DND-41 (cell line): ENCODE data around the gene HTR3D.

Experiments used
- ATAC-seq: fragments of 200-7000 bp; cut with Tn5 transposase; 3 replicates; pipeline ENCODE4 v1.9.1; 2021; ENCODE audit warnings: low read depth; ENCODE audit not compliant: insufficient read depth
- DNase-seq: peaks from one replicate; pipeline ENCODE4 v3.0.0-alpha.2; 2020
- H2AFZ ChIP-seq: 2 replicates; pipeline ENCODE4 v1.6.0; 2012; ENCODE audit warnings: low read depth, low read length
- H3K27ac ChIP-seq: 2 replicates; pipeline ENCODE4 v1.5.1; 2012; ENCODE audit warnings: low read length, inconsistent platforms
- H3K27me3 ChIP-seq: fragments of 200-600 bp; sonication (generic); 2 replicates; pipeline ENCODE4 v1.6.0; 2012; ENCODE audit warnings: low read length, mild to moderate bottlenecking, inconsistent platforms; ENCODE audit not compliant: insufficient read depth, poor library complexity
- H3K36me3 ChIP-seq: 2 replicates; pipeline ENCODE4 v1.5.1; 2012; ENCODE audit warnings: low read length, inconsistent platforms; ENCODE audit not compliant: insufficient read depth
- H3K4me1 ChIP-seq: 2 replicates; pipeline ENCODE4 v1.5.1; 2012; ENCODE audit warnings: mild to moderate bottlenecking, low read length; ENCODE audit not compliant: insufficient read depth
- H3K4me2 ChIP-seq: 2 replicates; pipeline ENCODE4 v1.6.0; 2012; ENCODE audit warnings: mild to moderate bottlenecking, moderate library complexity, low read length, inconsistent platforms; ENCODE audit not compliant: insufficient read depth
- H3K4me3 ChIP-seq, 2 experiments: fragments of 200-600 bp in 1 of 2; shearing (Covaris generic) in 1 of 2; 2 replicates each; pipeline ENCODE4 v1.5.1; 2012 to 2016; ENCODE audit warnings: inconsistent platforms in 2 of 2, low read length in 2 of 2, mild to moderate bottlenecking in 2 of 2, low read depth in 1 of 2, moderate library complexity in 1 of 2
- H3K79me2 ChIP-seq: 2 replicates; pipeline ENCODE4 v1.6.0; 2012; ENCODE audit warnings: low read length, inconsistent platforms; ENCODE audit not compliant: insufficient read depth
- H3K9ac ChIP-seq: 2 replicates; pipeline ENCODE4 v1.6.0; 2012; ENCODE audit warnings: low read depth, mild to moderate bottlenecking, inconsistent platforms, low read length, moderate library complexity
- H3K9me3 ChIP-seq: 2 replicates; pipeline ENCODE4 v1.5.1; 2012; ENCODE audit warnings: low read length, moderate library complexity, mild to moderate bottlenecking, inconsistent platforms; ENCODE audit not compliant: insufficient read depth, severe bottlenecking
- H4K20me1 ChIP-seq: 2 replicates; pipeline ENCODE4 v1.6.0; 2012; ENCODE audit warnings: low read length; ENCODE audit not compliant: insufficient read depth
- EZH2 ChIP-seq: IDR thresholded peaks from 3 replicates; pipeline ENCODE4 v1.6.1; 2012; ENCODE audit warnings: borderline replicate concordance, low read depth, mild to moderate bottlenecking, moderate library complexity, low read length, inconsistent platforms; ENCODE audit not compliant: severe bottlenecking
- TF ChIP-seq, protein P1 (sequence below): IDR thresholded peaks from 2 replicates; pipeline ENCODE4 v1.5.1; 2012; ENCODE audit warnings: borderline replicate concordance, low read length, moderate library complexity, mild to moderate bottlenecking; ENCODE audit not compliant: poor library complexity, severe bottlenecking; ENCODE audit errors: extremely low read depth

The HTR3D gene

DNA sequence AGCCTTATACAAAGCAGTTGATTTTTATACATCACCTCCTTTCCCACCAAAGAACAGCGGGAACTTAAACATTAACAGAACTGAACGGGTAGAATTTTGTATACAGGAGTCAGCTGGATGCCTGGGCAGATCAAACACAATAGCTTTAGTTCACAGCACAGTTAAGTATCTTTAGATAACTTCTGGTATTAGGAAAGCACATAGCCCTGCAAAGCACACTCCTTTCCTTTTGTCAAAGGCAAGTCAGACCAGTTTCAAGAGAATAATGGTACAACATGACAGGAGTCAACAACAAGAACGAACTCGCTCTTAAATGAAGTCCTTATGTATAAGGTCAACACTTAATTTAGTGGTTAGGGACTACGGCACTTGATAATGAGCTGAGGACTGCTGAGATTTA lies 40.1 kb upstream of the HTR3D start:
- Histone ChIP-seq H3K9me3 (no peaks in the 10 kb centered on the region), H3K79me2 (no peaks in the 10 kb centered on the region), H2AFZ (no peak overlapping the region), H3K9ac (no peak overlapping the region), H3K27ac (no peak overlapping the region), H4K20me1 (no peaks in the 10 kb centered on the region), H3K4me3 (no peak overlapping the region), H3K4me2 (no peak overlapping the region), H3K36me3 (peaks cover 26% of the 10 kb centered on the region), H3K27me3 (no peaks in the 10 kb centered on the region), H3K4me1 (no peaks in the 10 kb centered on the region)
- ATAC-seq (no peak), DNase-seq (no peak)
- no peak for TF ChIP-seq EZH2
- TF ChIP-seq, protein P1, sequence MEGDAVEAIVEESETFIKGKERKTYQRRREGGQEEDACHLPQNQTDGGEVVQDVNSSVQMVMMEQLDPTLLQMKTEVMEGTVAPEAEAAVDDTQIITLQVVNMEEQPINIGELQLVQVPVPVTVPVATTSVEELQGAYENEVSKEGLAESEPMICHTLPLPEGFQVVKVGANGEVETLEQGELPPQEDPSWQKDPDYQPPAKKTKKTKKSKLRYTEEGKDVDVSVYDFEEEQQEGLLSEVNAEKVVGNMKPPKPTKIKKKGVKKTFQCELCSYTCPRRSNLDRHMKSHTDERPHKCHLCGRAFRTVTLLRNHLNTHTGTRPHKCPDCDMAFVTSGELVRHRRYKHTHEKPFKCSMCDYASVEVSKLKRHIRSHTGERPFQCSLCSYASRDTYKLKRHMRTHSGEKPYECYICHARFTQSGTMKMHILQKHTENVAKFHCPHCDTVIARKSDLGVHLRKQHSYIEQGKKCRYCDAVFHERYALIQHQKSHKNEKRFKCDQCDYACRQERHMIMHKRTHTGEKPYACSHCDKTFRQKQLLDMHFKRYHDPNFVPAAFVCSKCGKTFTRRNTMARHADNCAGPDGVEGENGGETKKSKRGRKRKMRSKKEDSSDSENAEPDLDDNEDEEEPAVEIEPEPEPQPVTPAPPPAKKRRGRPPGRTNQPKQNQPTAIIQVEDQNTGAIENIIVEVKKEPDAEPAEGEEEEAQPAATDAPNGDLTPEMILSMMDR = no peak

DNA sequence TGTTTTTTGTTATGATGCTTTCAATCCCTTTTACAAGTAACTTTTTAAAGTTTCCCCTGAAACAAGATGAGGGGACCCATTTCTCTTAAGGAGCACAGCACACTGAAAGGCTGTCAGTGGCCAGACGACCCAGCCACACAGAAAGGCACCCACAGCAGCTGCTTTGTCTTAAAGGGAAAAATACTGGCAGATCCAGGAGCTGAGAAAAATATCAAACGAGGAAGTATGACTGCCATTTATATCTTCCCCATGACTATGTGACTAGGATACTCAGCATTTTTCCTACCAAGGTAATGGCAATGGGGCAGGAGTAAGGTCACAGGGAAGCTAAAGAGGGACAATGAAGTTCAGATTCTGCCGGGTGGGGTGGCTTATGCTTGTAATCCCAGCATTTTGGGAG lies 29.8 kb upstream of the HTR3D start:
- no peak for ATAC-seq
- TF ChIP-seq EZH2 = no peak
- TF ChIP-seq, protein P1 = no peak
- Histone ChIP-seq H3K9ac (no peak overlapping the region), H3K27ac (no peak overlapping the region), H3K4me1 (peaks cover 20% of the 10 kb centered on the region), H3K79me2 (peaks cover 21% of the 10 kb centered on the region), H2AFZ (no peak overlapping the region), H3K27me3 (no peaks in the 10 kb centered on the region), H4K20me1 (peaks cover 10% of the 10 kb centered on the region; the same call in 1 of the 2 replicates), H3K36me3 (peaks cover 28% of the 10 kb centered on the region), H3K9me3 (no peaks in the 10 kb centered on the region), H3K4me3 (no peak overlapping the region), H3K4me2 (no peak overlapping the region)
- DNase-seq = no peak

DNA sequence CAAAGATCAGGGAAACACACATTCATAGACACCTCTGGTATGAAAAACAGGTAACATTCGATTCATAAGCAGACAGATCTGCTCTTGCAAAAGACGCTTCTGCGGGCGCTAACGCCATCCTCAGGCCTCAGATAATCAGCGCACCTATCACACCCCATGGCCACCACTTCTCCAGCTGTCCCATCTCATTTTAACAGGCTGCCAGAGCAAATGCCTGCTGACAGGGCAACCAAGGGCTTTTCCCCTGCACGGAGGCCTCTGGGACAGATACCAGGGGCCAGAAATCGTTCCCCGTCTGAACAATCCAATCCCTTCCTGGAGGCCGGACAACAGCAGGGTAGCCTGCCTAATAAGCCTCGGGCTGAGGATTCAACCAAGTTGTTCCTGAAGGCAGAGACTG lies 29.1 kb upstream of the HTR3D start:
- H3K27ac ChIP-seq = no peak overlapping the region
- no peak overlapping the region for H3K4me3 ChIP-seq
- H3K79me2 ChIP-seq = peaks cover 21% of the 10 kb centered on the region
- H3K27me3 ChIP-seq = no peaks in the 10 kb centered on the region
- ATAC-seq (no peak), DNase-seq (no peak)
- no peak overlapping the region for H3K9ac ChIP-seq
- no peak for TF ChIP-seq EZH2
- TF ChIP-seq, protein P1 = no peak
- no peaks in the 10 kb centered on the region for H3K9me3 ChIP-seq
- peaks cover 28% of the 10 kb centered on the region for H3K36me3 ChIP-seq
- no peak overlapping the region for H3K4me2 ChIP-seq
- H4K20me1 ChIP-seq = peaks cover 10% of the 10 kb centered on the region; the same call in 1 of the 2 replicates
- peaks cover 20% of the 10 kb centered on the region for H3K4me1 ChIP-seq
- no peak overlapping the region for H2AFZ ChIP-seq
